K562 (cell line): ENCODE results near the gene STUM. TPM values are rescaled to one million over a fixed set of nuclear protein-coding genes. Genes with fewer than 3 reads are reported as not detected.

Experiments
- ATAC-seq: fragments of 200-7000 bp; cut with Tn5 transposase; 3 replicates; pipeline ENCODE4 v1.9.1; 2020; ENCODE audit warnings: moderate library complexity
- BruUV-seq: library from RNA; stranded (reverse); fragments of 400-500 nt; replicated peaks from 2 replicates; lab custom pipeline; 2021; lab: Mats Ljungman, UMichigan
- CTCF ChIA-PET: fragments of 300-600 bp; formaldehyde crosslinking; extraction: SDS; loops from one replicate; lab custom pipeline; 2021; ENCODE audit warnings: low intra/inter-chr PET ratio; lab: Yijun Ruan, JAX
- POLR2A ChIA-PET: fragments of 300-600, 350-650 bp; sonication (Branson Sonifier 250); formaldehyde crosslinking; extraction: SDS; loops from one replicate; lab custom pipeline; 2021; ENCODE audit warnings: antibody characterized with exemption, inconsistent platforms; lab: Yijun Ruan, JAX
- DNase-seq, 4 experiments: peaks; one replicate each; pipeline versions ENCODE4 v3.0.0 to v3.0.0-alpha.2; 2011 to 2018; ENCODE audit warnings: low spot score in 3 of 4, mixed read lengths in 3 of 4; ENCODE audit errors: extremely low read depth in 1 of 4
- FAIRE-seq: peaks from 2 replicates; lab custom pipeline; 2011; peaks lifted over from hg19 to GRCh38; lab: Jason Lieb, UNC
- H2AFZ ChIP-seq: 2 replicates; pipeline ENCODE4 v1.6.0; 2011; ENCODE audit warnings: low read depth, low read length, control low read depth, inconsistent platforms
- H3K27ac ChIP-seq: fragments of 200-600 bp; 3 replicates; pipeline ENCODE4 v1.8.0; 2011; ENCODE audit warnings: low read depth, mild to moderate bottlenecking, control low read depth, inconsistent platforms, low read length, moderate library complexity, mixed read lengths; ENCODE audit errors: extremely low read depth
- H3K27me3 ChIP-seq, 2 experiments: fragments of 300-600 bp in 1 of 2; 2 replicates in 1 of 2; 3 replicates in 1 of 2; pipeline versions ENCODE4 v1.6.0 to v1.8.0; 2011; ENCODE audit warnings: inconsistent platforms in 2 of 2, low read length in 2 of 2, mild to moderate bottlenecking in 1 of 2, mixed read lengths in 1 of 2, moderate library complexity in 1 of 2; ENCODE audit not compliant: control insufficient read depth in 2 of 2, insufficient read depth in 2 of 2
- H3K36me3 ChIP-seq: fragments of 300-600 bp; 3 replicates; pipeline ENCODE4 v1.8.0; 2011; ENCODE audit warnings: mild to moderate bottlenecking, low read length, inconsistent platforms; ENCODE audit not compliant: control insufficient read depth, insufficient read depth
- H3K4me1 ChIP-seq, 2 experiments: fragments of 200-600 bp in 1 of 2; replicated peaks in 1 of 2; 2 replicates in 1 of 2; 3 replicates in 1 of 2; pipeline versions ENCODE4 v1.5.1 to v1.8.0; 2011; ENCODE audit warnings: inconsistent platforms in 2 of 2, low read length in 2 of 2, mild to moderate bottlenecking in 1 of 2, mixed read lengths in 1 of 2, moderate library complexity in 1 of 2; ENCODE audit not compliant: control insufficient read depth in 2 of 2, insufficient read depth in 2 of 2
- H3K4me2 ChIP-seq: 2 replicates; pipeline ENCODE4 v1.6.1; 2011; ENCODE audit warnings: low read length, control low read depth, inconsistent platforms, mixed read lengths; ENCODE audit not compliant: insufficient read depth
- H3K4me3 ChIP-seq: fragments of 200-600 bp; sonication (generic), shearing (Covaris generic); 2 replicates; pipeline ENCODE4 v1.5.1; 2016; ENCODE audit warnings: control low read depth, inconsistent platforms
- H3K79me2 ChIP-seq: fragments of 200-600 bp; 3 replicates; pipeline ENCODE4 v1.8.0; 2011; ENCODE audit warnings: low read length, inconsistent platforms; ENCODE audit not compliant: control insufficient read depth, insufficient read depth
- H3K9ac ChIP-seq, 2 experiments: 2 replicates each; pipeline versions ENCODE4 v1.6.0 to v1.6.1; 2011; ENCODE audit warnings: low read depth in 2 of 2, low read length in 2 of 2, control low read depth in 1 of 2, inconsistent platforms in 1 of 2, mild to moderate bottlenecking in 1 of 2, mixed read lengths in 1 of 2; ENCODE audit not compliant: insufficient read depth in 1 of 2
- H3K9me1 ChIP-seq: one replicate; pipeline ENCODE4 v1.6.0; 2011; ENCODE audit warnings: inconsistent platforms, mild to moderate bottlenecking, low read length, moderate library complexity; ENCODE audit not compliant: control insufficient read depth, insufficient read depth
- H3K9me3 ChIP-seq: replicated peaks from 2 replicates; pipeline ENCODE4 v1.5.1; 2011; ENCODE audit warnings: low read depth, low read length, inconsistent platforms; ENCODE audit not compliant: control insufficient read depth, insufficient read depth
- H4K20me1 ChIP-seq: replicated peaks from 2 replicates; pipeline ENCODE4 v1.6.1; 2011; ENCODE audit warnings: low read length, inconsistent platforms, mixed read lengths; ENCODE audit not compliant: control insufficient read depth, insufficient read depth
- DACH1 ChIP-seq: fragments of 450-650 bp; IDR thresholded peaks from 2 replicates; pipeline ENCODE4 v1.6.1; 2018; ENCODE audit not compliant: partially characterized antibody
- GTF2E2 ChIP-seq: fragments of 200-800 bp; sonication (Bioruptor generic); IDR thresholded peaks from 2 replicates; pipeline ENCODE4 v1.6.1; 2016; ENCODE audit warnings: missing genetic modification characterization, missing compliant biosample characterization
- HDAC1 ChIP-seq, 2 experiments: fragments of 450-650 bp; IDR thresholded peaks; 2 replicates each; pipeline ENCODE4 v1.6.1; 2016 to 2017; ENCODE audit warnings: inconsistent platforms in 1 of 2, mild to moderate bottlenecking in 1 of 2, moderate library complexity in 1 of 2
- KAT8 ChIP-seq: fragments of 450-650 bp; IDR thresholded peaks from 2 replicates; pipeline ENCODE4 v1.6.1; 2016; ENCODE audit warnings: low read depth, mild to moderate bottlenecking
- PHF21A ChIP-seq: fragments of 450-650 bp; IDR thresholded peaks from 2 replicates; pipeline ENCODE4 v1.6.1; 2017; ENCODE audit warnings: low read depth, borderline replicate concordance
- ZNF133 ChIP-seq: fragments of 250-450 bp; sonication (Bioruptor Pico); IDR thresholded peaks from 2 replicates; pipeline ENCODE4 v1.4.0; 2020; ENCODE audit warnings: mild to moderate bottlenecking
- ZNF511 ChIP-seq: sonication (generic); formaldehyde crosslinking; IDR thresholded peaks from 2 replicates; pipeline ENCODE4 v1.8.0; 2022; ENCODE audit warnings: mild to moderate bottlenecking, missing genetic modification reagents
- ZNF583 ChIP-seq: fragments of 250-450 bp; sonication (Bioruptor Pico); IDR thresholded peaks from 2 replicates; pipeline ENCODE4 v1.4.0; 2020
- ZNF695 ChIP-seq: fragments of 450-650 bp; formaldehyde crosslinking; IDR thresholded peaks from 2 replicates; pipeline ENCODE4 v1.4.0; 2020; ENCODE audit warnings: mild to moderate bottlenecking, moderate library complexity
- WGBS: fragments of 100-300 bp; shearing (Covaris generic); methylation state at CpG from one replicate; pipeline ENCODE4 v1.1.6; 2016; ENCODE audit warnings: low coverage, mixed read lengths; ENCODE audit not compliant: insufficient coverage; ENCODE audit errors: missing lambda C conversion rate; 5-methylcytosine and 5-hydroxymethylcytosine counted together
- in situ Hi-C: fragments of 300-500 bp; cut with MboI; formaldehyde crosslinking; loops from 4 replicates; pipeline ENCODE4 v1.15.0; 2018; ENCODE audit warnings: inconsistent platforms, mixed read lengths
- intact Hi-C: fragments of 100-400 bp; cut with micrococcal nuclease; formaldehyde crosslinking; loops from 2 replicates; pipeline ENCODE4 v1.14.2; 2022
- polyA plus RNA-seq, 8 experiments: library from polyadenylated mRNA; depleted of rRNA in 4 of 8; stranded (reverse) in 5 of 8; unstranded in 3 of 8; fragments of >200 nt; fragmentation: Nextera tagmentation in 2 of 8; fragmentation: Illumina TruSeq in 1 of 8; extraction: Ambion mirVana in 2 of 8; extraction: Trizol in 1 of 8; gene quantifications; 2 replicates each; pipeline versions ENCODE4 v1.2.1 to v1.2.3, GENCODE V29; 2011 to 2014; ENCODE audit warnings: inconsistent platforms in 1 of 8, missing spikeins in 1 of 8
- total RNA-seq, 7 experiments: library from RNA; depleted of rRNA in 6 of 7; stranded (reverse); fragments of >200 nt in 6 of 7; fragmentation: Illumina TruSeq in 2 of 7; extraction: Trizol in 2 of 7; gene quantifications; 2 replicates each; pipeline versions ENCODE4 v1.2.1 to v1.2.3, GENCODE V29; 2011 to 2021; ENCODE audit warnings: low replicate concordance in 1 of 7

The STUM gene
- total and polyA plus RNA-seq, 9 of the 15 experiments (the other 6 are each of a cell fraction or from before 2014, with no cell fraction given), result not detected

GRCh38 chr1:226616636-226617035 lies 68.1 kb downstream of the STUM start:
- TF ChIP-seq GTF2E2 (no peak), ZNF695 (CRISPR knock-in tag) (no peak), PHF21A (no peak), ZNF133 (CRISPR knock-in tag) (no peak), HDAC1 (IDR thresholded peaks at IDR 0.05) (no peak), ZNF511 (CRISPR knock-in tag) (no peak), DACH1 (no peak), ZNF583 (no peak), KAT8 (no peak)
- Histone ChIP-seq H3K4me3 (no peak overlapping the region), H3K79me2 (no peaks in the 10 kb centered on the region), H3K4me1 (no peaks in the 10 kb centered on the region), H3K27me3 (peaks cover 10 to 27% of the 10 kb centered on the region in 2 experiments; a peak in 3 of 5 replicates), H4K20me1 (no peaks in the 10 kb centered on the region), H3K9me1 (no peaks in the 10 kb centered on the region), H2AFZ (no peak overlapping the region), H3K9ac (no peak overlapping the region), H3K9me3 (no peaks in the 10 kb centered on the region; the same call in 1 of the 2 replicates), H3K4me2 (no peak overlapping the region), H3K36me3 (no peaks in the 10 kb centered on the region), H3K27ac (no peak overlapping the region)
- 0% methylated on average over 1 of the region's 1 CpG for WGBS
- no peak for ATAC-seq
- BruUV-seq, result no TSS peak
- ChIA-PET POLR2A (no interaction called here), CTCF (no interaction called here)
- in situ Hi-C loops, result no loop called here
- no peak for FAIRE-seq
- no peak for DNase-seq
- intact Hi-C loops, result no loop called here
